Measurements from ENCODE around the gene GRIK3.

The GRIK3 gene

GRCh38 chr1:37043101-37043500 is 8.8 kb upstream of the GRIK3 start:
- DNase-seq (ENCODE audit: low read depth in 2 of 2) = no peak

DNA sequence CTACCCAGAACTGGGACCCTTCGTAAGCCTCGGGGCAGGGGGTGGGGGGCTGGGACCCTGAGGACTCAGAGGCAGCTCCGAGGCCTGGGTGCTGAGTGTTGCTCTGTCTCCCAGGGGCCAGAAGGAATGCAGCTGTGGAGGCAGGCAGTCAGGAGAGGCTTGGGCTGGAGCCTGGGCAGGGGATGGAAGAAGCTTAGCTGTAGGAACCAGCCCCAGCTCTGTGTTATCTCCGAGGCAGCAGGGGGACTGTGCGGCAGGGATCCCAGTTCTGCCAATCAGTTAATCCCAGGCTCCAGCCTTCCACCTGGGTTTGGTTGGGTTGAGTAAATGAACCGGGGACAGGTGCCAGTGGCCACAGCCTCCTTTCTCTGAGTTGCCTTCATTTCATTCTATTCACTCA is 8.2 kb upstream of the GRIK3 start:
- no peak for DNase-seq (ENCODE audit: low read depth in 2 of 2)

DNA sequence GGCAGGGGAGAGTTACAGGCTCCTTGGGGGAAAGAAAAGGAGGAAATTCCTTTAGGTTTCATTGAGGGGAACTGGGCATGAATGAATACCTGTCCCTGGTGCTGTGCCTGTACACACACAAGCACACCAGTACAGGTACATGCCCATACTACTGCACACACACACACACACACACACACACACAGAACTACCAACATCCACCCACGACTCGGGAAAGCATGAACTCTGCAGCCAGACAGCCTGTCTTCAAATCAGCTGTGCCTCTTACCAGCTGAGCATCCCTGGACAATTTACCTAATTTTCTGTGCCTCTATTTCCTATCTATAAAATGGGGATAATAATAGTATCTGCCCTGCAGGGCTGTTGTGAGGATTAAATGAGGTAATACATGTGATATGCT is 7.2 kb upstream of the GRIK3 start:
- no peak for DNase-seq (ENCODE audit: low read depth in 2 of 2)

GRCh38 chr1:37040773-37041172 is 6.5 kb upstream of the GRIK3 start:
- DNase-seq (ENCODE audit: low read depth in 2 of 2) = no peak

DNA sequence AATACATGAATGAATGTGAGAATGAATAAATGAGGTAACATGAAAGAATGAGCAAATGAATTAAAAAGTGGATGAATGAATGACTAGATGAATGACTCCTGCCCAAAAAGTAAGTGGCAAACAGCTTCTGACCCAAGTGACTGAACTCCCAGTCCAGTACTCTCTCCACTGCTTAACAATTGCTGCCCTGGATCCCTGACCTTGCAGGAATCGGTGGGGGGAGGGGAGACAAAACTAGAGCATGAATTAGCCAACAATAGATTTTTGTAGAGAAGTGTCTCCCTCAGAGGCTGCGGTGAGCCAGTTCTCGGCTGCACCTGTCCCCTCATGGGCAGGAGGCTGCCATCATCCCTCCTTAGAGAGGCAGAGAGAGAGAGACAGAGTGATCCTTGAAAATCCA is 5.9 kb upstream of the GRIK3 start:
- DNase-seq (ENCODE audit: low read depth in 2 of 2) = no peak

- no peak for DNase-seq (ENCODE audit: low read depth in 2 of 2)
These were observed 4.1 kb upstream of the GRIK3 start for GRCh38 chr1:37038227-37039093.

GRCh38 chr1:37037690-37038089 is 3.4 kb upstream of the GRIK3 start:
- no peak for DNase-seq (ENCODE audit: low read depth in 2 of 2)

- DNase-seq (ENCODE audit: low read depth in 2 of 2) = no peak
These were observed 2.3 kb upstream of the GRIK3 start for GRCh38 chr1:37036667-37037053.

DNA sequence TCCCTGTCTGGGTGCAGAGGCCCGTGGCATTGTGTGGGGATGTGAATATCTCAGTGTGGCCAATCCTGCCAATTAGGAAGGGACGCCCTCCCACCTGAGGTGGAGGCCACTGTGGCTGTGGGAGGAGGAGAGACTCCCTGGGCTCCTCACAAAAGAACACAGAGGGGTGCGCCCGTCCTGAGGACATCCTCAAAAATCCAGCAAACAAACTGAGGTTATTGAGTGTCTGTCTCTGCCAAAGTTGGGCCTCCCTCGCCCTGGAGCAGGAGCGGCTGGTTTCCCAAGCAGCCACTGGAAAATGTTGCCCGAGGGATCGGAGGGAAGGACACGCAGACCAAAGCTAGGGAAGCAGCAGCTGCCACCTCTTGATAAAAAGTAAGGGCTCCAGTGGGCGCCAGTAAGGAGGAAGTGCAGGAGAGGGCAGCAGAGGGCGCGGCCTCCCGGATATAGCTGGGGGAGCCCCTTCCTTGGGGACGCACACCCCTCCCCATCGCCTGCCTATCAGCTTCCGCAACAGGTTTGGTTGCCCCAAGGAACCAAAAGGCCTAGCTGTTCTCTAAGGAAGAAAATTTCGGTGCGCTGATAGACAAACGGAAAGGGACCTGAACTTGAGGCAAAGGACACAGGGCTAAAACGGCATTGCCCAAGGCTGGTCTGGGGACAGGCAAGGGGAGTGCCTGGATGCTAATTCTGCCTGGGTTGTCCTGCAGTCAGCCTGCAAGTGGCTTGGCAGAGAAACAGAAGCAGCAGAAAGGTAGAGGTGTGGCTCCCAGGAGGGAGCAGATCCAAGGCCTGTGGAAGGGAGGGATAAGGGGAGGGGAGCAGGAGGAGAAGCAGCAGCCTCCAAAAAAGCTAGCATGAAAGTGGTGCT is 1.7 kb upstream of the GRIK3 start:
- DNase-seq (ENCODE audit: low read depth in 2 of 2) = no peak

DNA sequence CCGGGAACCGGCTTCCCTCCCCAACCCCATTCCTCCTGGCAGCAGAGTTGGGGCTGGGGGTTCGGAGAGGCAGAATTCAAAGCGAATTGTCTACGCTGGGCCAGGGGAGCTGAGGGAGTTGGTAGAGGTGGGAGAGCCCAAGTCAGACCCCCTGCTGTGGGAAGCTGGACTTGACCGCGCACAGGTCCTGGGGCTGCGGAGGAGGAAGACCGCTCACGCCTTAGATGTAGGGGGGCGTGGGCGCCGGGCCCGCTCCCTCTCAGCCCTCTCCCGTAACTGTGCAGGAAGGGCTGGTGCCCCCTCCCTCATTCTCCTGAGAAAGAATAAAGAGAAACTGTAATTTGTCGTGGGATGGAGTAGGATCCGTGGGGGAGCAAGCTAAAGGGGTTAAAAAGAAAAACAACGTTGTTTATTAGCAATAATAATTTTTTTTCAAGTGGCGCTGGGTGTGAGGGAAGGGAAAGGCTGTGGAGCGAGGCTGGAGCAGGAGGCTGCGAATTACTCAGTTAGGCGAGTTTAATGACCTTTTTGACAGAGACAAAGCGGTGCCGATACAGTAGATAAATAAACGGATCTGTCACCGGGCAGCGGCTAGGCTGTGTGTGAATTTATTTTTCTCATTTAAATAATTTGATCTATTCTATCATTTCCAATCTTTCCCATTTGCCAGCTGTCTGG is 838 bp upstream of the GRIK3 start:
- no peak for DNase-seq (ENCODE audit: low read depth in 2 of 2)

- DNase-seq (ENCODE audit: low read depth in 2 of 2) = no peak
These were observed 787 bp downstream of the GRIK3 start for GRCh38 chr1:37033355-37034101.

- no peak for DNase-seq (ENCODE audit: low read depth in 2 of 2)
These were observed 1.5 kb downstream of the GRIK3 start for GRCh38 chr1:37032660-37033354.

GRCh38 chr1:37031871-37032270 is 2.4 kb downstream of the GRIK3 start:
- no peak for DNase-seq (ENCODE audit: low read depth in 2 of 2)

DNA sequence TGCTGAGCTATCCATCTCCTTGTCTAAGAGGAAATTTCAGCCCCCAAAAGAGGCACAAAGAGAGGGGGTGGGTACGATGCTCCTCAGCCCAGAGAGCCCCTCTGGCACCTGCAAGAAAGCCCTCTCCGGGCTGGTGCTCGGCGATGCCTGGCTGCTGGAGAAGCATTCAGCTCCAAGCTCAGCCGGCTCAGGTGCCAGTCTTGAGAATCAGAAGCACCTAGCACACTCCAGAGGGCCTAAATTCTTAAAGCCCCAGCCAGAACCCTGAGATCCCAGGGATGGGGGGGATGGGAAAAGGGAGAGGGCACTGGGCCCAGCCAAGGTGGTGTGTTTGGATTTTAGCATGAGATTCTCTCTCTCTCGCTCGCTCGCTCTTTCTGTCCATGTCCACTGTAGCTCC is 2.9 kb downstream of the GRIK3 start:
- no peak for DNase-seq (ENCODE audit: low read depth in 2 of 2)

GRCh38 chr1:37028981-37029617 is 5.2 kb downstream of the GRIK3 start:
- no peak for DNase-seq (ENCODE audit: low read depth in 2 of 2)

GRCh38 chr1:37021502-37021901 is 12.8 kb downstream of the GRIK3 start:
- DNase-seq (ENCODE audit: low read depth in 2 of 2) = no peak

- no peak for DNase-seq (ENCODE audit: low read depth in 2 of 2)
These were observed 13.6 kb downstream of the GRIK3 start for GRCh38 chr1:37020653-37021277.

DNA sequence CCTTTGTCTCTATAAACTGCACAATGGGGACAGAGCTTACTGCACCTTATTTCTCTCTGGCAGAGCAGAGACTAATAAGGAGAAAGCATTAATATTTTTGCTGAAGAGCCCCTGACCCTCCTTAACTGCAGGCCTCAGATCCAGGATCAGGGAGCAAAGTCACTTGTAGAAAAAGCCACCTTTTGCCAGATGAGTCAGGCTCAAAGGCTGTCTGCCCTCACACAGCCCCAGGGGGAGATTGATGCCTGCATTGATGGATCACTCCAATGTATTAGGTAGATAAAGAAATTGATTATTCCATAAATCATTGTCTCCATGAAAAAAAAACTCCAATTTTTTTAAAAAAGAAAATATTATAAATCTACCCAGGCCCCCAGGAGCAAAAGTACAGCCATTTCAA is 15.8 kb downstream of the GRIK3 start:
- DNase-seq (ENCODE audit: low read depth in 2 of 2) = no peak

GRCh38 chr1:37017720-37018119 is 16.6 kb downstream of the GRIK3 start:
- DNase-seq (ENCODE audit: low read depth in 2 of 2) = no peak

DNA sequence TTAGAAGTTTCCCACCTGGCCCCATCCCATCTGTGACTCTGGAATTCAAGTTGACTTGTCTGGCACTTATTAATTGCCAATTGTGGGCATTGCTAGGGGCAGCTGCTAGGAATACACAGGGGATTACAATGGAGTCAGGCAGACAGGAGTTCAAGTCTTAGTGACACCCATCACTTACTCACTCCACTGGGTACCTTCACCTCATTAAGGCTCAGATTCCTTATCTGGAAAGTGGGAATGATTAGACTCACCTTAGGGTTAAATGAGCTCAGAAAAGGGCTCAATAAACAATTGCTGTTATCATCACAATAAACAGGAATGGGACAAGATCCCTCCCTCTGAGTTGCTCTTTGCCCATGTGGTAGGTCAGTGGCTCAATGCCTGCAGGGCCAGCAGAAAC is 18.2 kb downstream of the GRIK3 start:
- no peak for DNase-seq (ENCODE audit: low read depth in 2 of 2)
